T-helper 1 cell treated with Interleukin-12 subunit alpha and Interleukin-12 subunit beta and Interleukin-4 antibody, amounts not matched to agents 30 ng/mL and 1 ng/mL, for 36 hours (primary cell): Measurements from ENCODE around the gene PLSCR5. TPM values are rescaled to one million over a fixed set of nuclear protein-coding genes. Genes with fewer than 3 reads are reported as not detected.

Experiments
- intact Hi-C: fragments of 100-400 bp; cut with micrococcal nuclease; formaldehyde crosslinking; loops from one replicate; pipeline ENCODE4 v1.15.1; 2024
- total RNA-seq: library from RNA; stranded (reverse); gene quantifications from 2 replicates; pipeline ENCODE4 v1.2.3, GENCODE V29; 2022

The PLSCR5 gene
- total RNA-seq, 1 donor from 2014 or later, result not detected

DNA sequence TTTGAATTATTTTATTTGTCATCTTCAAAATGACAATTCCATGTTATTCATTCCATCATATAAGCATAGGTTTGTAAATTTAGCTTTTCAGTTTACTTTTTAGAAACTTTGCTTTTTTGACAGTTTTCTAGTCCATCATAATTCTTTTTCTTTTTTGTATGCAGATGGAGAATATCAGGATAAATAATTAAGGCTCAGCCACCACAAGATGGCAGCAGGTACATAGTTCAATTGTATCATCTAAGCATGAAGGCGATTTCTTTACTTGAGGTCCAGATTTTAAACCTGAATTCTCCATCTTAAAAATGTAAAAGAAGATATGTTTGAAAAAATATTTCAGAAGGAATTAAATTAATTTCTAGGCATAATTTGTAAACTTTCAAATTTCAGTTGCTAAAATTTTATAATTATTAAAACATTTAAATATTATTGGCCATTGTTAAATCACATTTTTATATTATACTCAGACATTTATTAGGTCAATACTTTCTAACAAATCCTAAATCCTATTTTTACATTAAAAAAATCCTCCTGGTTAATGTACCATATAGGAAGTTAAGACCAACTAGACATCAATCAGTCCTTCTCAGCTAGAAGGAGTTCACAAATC, 15.1 kb downstream of the PLSCR5 start:
- intact Hi-C loops, result loop anchor here (1.0 to 5.0 kb wide), 4 partner anchors 46 to 597 kb away; partner anchors contain the start of gene PLSCR1

DNA sequence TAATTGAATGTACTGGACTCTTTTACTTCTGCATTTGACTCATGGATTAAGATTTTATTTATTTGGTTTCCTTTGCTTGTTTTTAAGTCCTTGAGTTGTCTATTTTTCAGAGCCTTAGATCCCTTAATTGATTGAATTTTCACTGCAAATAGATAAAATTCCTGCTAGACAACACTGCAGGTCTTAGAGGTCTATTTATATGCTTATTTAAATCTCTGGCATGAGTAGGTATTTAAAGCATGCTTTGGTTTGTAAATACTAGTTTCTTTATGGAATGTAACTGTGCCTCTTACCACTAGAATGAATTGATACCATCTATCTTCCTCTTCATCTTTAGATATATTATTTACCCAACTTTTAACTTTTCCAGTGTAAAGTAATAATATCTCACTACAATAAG, 20.0 kb downstream of the PLSCR5 start:
- intact Hi-C loops, result no loop called here

DNA sequence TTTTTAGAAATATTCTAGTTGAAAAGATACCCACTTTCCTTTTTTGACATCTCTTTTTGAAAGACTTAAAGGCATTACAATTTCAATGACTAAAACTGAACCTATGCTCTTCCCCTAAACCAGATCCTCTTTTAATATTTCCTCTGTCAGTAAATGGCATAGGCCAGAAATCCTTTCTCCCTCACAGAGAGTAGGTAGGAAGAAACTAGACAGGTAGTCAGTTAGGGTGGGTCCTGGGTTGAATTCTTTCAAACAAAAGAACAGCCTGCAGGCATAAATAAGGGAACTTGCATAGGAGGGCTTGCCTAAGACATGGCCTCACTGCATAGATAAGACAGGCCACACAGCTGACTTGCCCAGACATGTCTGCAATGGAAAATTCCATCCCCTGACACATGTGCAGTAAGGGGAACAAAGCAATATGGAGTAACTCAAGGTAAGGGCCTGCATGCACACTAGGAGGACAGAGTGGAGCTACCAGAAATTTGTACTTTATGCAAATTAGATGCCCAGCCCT, 23.1 kb downstream of the PLSCR5 start:
- intact Hi-C loops, result no loop called here

DNA sequence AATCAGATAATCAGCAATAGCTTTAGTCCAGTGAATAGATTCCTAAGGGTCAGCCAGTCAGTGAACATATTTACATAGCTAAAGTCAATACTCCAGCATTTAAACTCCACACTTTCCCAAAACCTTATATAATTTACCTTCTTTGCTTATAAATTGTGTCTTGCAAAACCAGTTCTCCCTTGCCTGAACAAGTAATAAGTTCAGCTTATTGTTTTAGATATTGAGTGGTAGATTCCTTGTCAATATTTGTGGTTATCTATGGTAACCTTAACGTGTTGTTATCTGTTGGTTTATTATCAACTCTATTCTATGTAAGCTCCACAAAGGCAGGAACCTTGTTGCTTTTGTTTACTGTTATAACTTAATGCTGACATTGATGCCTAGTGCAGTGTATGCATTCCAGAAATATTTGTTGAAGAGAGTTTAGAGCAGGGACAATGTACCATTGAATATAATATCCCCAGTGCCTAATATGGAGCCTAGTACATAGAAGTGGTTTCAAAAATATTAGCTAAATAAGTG, 24.0 kb downstream of the PLSCR5 start:
- intact Hi-C loops, result no loop called here

DNA sequence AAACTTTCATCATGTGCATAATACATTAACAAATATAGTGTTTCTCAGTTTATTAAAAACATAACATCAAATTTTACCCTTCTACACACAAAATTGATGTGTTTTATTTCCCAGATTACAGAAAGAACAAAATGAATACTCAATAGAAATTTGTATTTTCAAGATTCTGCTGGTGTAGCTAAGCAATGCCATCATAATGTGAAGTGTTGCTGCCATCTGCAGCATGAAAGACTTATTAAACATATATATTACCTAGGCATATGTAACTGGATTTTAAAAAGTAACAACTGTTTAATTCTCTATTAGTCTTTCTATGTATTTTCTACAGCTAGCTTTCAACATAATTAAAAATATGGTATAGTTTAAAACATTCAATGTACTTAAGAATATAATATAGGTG, 27.5 kb downstream of the PLSCR5 start:
- intact Hi-C loops, result loop anchor here (1.0 to 5.0 kb wide), 6 partner anchors 33 to 512 kb away; partner anchors contain the start of gene PLSCR1

DNA sequence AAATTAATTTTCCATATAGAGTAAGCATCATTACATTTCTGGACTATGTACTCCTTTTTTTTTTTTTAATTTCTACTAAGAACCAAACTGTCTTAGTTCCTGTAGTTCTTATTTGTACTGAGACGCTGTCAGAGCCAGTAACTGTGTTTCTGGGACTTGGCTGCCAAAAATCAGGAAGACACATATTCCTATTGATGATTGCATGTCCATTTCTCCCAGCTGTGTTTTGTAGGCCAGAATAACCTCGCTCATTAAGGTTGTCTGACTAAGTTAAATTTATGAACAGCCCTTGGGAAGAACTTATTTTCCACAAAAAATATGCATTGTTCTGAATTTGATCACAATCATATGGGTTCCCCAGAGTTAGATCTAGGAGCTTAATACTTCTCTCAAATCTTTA, 29.5 kb downstream of the PLSCR5 start:
- intact Hi-C loops, result loop anchor here (5.0 kb wide), 1 partner anchor 178 kb away; no protein-coding TSS in a partner anchor

DNA sequence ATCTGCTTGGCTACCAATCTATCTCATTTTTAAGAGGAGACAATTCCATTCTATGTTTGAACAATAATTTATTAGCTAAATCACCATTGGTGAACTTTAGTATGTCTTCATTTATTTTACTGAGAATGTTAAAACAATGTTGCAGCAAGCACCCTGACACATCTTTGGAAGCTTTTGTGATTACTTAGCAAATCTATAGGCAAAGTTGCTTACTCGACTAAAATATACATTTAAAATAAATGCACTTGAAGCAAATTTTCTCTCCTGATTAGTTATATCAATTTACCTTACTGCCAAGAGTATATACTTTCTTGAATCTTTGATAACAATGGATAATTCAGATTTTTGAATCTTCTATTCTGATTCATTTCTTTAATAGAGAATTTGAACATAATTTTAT, 31.0 kb downstream of the PLSCR5 start:
- intact Hi-C loops, result no loop called here

DNA sequence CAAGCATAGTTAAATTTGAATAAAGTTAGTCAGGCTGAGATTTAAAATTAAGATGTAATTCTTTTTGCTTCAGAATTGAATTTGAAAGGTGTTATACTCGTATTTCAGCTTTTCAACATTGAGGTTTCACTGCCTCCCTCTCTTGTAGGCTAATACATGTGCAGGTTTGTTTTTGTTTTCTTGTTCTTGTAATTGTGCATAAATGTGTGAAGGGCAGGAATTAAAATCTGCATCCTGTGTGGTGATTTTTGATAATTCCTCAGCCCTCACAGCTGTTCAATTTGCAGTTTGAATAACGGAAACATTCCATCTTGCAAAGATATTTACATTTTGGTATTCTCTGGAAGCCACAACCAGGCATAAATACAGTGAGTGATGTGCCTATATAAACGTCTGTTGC, 35.8 kb downstream of the PLSCR5 start:
- intact Hi-C loops, result no loop called here

DNA sequence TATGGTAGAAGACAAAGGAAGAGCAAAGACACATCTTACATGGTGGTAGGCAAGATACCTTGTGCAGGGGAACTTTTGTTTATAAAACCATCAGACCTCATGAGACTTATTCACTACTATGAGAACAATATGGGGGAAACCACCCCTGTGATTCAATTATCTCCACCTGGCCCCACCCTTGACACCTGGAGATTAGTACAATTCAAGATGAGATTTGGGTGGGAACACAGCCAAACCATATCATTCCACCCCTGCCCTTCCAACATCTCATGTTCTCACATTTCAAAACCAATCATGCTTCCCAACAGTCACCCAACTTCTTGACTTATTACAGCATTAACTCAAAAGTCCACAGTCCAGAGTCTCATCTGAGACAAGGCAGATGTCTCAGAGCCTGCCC, 39.0 kb downstream of the PLSCR5 start:
- intact Hi-C loops, result no loop called here

DNA sequence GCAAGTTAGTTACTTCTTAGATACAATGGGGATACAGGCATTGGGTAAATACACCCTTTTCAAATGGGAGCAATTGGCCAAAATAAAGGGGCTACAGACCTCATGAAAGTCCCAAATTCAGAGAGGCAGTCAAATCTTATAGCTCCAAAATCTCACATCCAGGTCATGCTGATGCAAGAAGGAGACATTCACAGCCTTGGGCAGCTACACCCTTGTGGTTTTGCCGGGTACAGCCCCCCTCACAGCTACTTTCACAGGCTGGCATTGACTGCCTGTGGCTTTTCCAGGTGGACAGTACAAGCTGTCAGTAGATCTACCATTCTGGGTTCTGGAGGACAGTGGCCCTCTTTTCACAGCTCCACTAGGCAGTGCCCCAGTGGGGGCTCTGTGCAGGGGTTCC, 43.3 kb downstream of the PLSCR5 start:
- intact Hi-C loops, result no loop called here

DNA sequence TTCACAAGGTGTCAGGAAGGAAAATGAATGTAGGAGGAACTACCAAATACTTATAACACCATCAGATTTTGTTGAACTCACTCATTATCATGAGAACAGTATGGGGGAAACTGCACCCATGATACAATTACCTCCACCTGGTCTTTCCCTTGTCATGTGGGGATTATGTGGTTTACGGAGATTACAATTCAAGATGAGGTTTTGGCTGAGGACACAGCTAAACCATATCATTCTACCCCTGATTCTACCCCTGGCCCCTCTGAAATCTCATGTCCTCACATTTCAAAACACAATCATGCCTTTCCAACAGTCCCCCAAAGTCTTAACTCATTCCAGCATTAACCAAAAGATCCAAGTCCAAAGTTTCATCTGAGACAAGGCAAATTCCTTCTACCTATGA, 43.7 kb downstream of the PLSCR5 start:
- intact Hi-C loops, result no loop called here

DNA sequence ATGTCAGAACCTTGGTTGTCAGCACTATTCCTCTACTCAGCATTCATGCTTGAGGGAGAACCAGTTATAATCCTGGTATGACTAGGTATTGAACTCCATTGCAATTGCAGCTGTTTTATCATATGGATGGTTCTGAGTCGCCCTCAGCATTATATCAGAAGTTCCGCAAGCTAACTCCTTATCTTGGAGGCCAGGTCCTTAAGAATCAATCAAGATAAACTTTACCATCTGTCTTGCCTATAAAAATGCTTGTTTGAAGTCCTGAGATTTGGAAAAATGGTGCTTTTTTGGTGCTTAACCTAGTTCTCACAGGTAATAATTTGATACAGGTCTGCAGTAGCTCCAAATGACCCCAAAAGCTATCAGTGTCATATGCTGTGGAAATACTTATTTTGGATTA, 44.5 kb downstream of the PLSCR5 start:
- intact Hi-C loops, result no loop called here

DNA sequence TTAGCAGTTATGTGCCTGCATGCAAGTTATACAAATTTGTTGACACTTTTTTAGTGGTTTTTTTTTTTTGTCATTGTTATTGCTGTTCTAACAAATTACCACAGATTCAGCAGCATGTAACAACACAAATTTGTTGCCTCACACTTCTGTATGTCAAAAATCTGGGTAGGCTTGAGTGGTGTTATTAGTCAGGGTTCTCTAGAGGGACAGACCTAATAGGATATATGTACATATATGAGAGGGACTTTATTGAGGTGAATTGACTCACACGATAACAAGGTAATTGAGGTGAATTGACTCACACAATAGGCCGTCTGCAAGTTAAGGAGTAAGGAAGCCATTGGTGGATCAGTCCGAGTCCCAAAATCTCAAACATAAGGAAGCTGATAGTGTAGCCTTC, 45.8 kb downstream of the PLSCR5 start:
- intact Hi-C loops, result no loop called here

DNA sequence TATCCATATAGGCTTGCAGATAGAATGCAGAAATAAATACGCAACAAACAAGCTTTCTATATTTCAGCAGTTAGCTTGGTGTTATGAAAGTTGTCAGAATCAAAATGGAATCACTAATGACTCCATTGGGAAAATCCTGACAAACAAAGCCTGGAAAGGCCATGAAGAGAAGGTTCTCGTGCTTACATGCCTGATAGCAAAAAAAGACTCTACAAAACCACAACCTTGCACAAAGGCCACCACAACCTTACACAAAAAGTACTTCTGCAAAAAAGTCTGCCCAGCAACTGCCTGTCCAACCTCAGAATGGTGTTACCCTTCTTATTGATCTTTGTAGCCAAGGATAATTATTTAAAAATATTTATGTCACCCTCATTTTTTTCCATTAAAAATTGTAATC, 46.4 kb downstream of the PLSCR5 start:
- intact Hi-C loops, result no loop called here

DNA sequence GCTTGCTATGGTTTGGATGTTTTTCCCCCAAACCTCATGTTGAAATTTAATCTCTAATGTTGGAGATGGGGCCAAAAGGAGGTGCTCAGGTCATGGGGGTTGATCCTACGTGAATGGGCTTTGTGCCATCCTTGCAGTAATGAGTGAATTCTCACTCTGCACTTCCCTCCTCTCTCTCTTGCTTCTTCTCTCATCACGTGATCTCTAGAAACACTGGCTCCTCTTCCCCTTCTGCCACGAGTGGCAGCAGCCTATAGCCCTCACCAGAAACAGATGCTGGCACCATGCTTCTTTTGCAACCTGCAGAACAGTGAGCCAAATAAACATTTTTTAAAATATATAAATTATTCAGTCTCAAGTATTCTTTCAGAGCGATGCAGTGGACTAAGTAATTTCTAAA, 47.4 kb downstream of the PLSCR5 start:
- intact Hi-C loops, result no loop called here

DNA sequence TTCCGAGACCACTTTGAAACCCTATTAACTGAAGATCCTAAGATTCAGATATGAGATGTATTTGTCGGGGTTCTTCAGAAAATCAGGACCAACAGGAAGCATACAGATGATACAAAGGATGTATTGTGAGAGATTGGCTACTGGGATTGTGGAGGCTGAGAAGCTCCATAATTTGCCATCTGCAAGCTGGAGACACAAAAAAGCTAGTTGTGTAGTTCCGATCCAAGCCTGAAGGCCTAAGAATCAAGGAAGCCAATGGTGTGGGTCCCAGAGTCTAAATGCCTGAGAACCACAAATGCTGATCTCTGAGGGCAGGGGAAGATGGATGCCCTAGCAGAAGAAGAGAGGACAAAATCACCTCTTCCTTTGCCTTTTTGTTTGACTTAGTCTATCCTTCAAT, 49.8 kb downstream of the PLSCR5 start:
- intact Hi-C loops, result loop anchor here (2.0 kb wide), 1 partner anchor 15 kb away; no protein-coding TSS in a partner anchor

DNA sequence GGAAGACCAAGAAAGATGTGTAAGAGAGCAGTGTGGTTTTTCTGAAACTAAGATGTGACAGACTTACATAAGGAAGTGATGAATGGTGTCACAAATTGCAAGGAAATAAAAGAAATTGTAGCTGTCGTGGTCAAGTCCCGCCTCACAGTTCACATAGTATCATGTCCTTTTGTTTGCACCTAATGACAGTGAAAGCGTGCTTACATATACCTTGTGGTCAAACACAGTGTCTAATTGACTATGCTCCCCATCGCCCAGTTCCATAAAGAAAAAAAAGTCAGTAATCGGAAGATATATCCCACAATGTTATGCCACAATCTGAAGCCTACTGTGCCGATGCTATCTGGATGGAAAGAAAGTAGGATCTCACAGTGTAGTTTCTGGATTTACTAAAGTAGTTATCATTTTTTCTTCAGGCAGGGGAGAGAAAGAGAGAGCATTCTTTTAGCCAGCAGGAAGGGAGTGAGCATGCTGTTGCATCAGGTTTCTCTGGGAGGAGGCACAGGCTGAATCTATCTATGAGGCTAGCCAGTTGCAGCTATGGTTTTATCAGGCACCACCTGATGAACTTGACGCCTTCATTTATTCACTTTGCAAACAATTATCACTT, 50.9 kb downstream of the PLSCR5 start:
- intact Hi-C loops, result loop anchor here (2.0 kb wide), 1 partner anchor 13 kb away; no protein-coding TSS in a partner anchor

DNA sequence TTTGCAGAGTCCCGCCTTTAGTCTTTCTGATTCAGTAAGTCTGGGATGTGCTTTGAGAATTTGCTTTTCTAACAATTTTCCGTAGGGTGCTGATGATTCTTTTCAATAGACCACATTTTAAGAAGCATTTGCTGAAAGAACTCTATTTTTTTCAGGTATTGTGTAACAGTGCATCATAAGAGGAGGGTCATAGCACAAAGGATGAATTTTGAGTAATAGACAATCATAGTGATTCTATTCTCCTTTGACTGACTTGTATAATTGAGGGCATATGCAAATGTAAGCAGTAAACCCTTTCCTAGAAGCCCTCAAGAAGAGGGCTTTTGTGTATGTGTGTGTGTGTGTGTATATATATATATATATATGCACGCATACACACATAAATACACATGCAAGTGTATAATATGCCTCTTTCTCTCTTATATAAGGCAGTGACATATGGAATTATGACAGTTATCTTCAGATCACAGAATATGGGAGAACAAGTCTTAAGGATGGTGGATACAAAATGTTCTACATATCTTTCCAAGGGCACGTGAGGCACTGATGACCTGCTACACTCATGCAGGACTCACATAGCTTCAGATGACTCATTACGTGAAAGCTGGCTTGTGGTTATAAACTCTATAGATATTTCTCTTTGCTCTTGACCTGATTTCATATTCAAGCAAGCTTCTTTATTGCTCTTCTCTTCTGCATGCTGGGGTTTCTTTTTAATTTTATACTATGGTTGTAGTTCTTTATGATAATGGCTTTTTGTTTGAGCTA, 54.2 kb downstream of the PLSCR5 start:
- intact Hi-C loops, result loop anchor here (1.0 kb wide), 1 partner anchor 9 kb away; no protein-coding TSS in a partner anchor

DNA sequence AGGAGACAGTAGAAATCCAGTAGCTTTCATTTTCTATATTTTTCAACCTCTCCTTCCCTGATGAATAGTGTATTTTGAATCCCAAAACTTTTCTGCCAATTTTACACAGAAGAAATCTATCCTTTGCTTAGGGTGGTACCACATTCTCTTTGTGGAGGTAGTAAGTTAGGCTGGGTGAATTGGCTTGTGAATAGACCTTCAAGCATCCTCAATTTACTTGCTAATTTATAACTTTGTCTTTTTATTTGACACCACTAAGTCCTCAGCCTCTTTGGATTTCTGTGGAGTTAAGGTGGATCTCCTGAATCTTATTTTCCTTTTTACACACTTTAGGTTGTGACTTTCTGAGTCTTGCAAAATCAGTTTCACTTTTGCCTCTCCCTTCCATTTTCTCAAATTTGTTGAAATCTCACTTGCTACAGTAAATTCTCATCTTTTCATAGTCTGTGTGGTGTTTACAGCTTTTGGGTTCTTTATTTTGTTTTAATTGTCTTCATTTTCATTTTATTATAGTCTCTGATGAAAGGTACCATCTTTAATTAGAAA, 55.0 kb downstream of the PLSCR5 start:
- intact Hi-C loops, result loop anchor here (1.0 kb wide), 1 partner anchor 8 kb away; no protein-coding TSS in a partner anchor

DNA sequence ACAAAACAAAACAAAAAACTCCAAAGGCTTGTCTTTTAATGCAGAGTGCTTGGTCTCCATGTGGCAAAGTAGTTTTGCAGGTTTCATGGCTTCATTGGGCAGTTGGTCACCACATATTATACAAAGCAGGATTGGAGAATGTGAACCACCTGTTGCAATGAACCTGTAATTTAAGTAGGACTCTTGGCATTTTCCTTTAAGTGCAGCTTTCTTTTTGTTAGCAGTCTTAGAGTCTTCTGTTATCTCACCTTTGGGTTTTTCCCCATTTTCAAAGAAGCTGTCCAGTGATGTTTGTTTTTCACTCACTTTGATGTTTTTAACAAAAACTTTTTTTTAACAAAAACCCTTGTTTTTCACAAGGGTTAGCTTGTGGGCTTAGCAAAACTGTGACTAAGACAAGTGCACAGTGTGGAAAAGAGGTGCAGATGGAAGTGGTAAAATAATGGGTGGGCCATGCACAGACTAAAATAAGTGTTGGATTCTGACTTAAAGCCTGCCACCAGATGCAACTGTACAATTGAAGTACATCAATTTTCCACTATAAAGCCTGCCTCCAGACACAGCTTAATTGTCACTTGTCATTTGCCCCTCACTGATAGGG, 57.8 kb downstream of the PLSCR5 start:
- intact Hi-C loops, result no loop called here

DNA sequence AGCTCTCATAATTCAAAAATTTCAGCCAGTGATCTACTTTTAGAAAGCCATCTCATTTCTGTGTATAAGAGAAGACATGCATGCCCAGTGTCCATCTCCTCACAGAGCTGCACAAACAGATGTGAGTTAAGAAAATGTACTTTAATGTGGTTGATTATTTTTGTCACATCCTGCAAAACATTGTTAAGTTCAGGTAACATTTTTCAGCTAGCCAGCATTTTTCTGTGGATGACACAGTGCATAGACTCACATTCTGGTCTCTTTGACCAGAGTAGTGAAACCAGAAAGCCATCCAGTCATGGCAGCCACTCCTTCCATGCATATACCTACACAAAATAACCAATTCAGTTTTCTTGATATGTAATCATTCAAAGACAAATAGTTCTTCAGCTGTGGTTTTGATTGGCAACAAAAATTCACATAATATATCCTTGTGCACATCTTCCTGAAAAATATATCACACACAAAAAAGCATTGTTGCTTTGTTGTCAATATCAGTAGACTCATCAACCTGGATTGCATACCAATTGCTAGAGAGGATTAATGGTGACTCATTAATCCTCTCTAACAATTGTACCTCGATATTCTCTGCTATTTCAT, 58.7 kb downstream of the PLSCR5 start:
- intact Hi-C loops, result no loop called here
